HepG2 (cell line): ENCODE results near the gene PHACTR1. TPM values are rescaled to one million over a fixed set of nuclear protein-coding genes. Genes with fewer than 3 reads are reported as not detected.

Source experiments
- ATF7 ChIP-seq, 2 experiments: fragments of 450-650 bp in 1 of 2; sonication (generic) in 1 of 2; formaldehyde crosslinking in 1 of 2; IDR thresholded peaks; 2 replicates each; pipeline versions ENCODE4 v1.4.0 to v1.6.1; 2016 to 2020; ENCODE audit warnings: antibody characterized with exemption in 1 of 2, mild to moderate bottlenecking in 1 of 2, missing genetic modification reagents in 1 of 2
- KDM6A ChIP-seq: IDR thresholded peaks from 2 replicates; pipeline ENCODE4 v1.6.1; 2016; ENCODE audit warnings: low read depth
- MED1 ChIP-seq: sonication (generic); formaldehyde crosslinking; IDR thresholded peaks from 2 replicates; pipeline ENCODE4 v1.4.0; 2020; ENCODE audit warnings: missing genetic modification reagents
- MED8 ChIP-seq: sonication (generic); formaldehyde crosslinking; IDR thresholded peaks from 2 replicates; pipeline ENCODE4 v1.8.1; 2023; ENCODE audit warnings: mild to moderate bottlenecking, missing genetic modification reagents; ENCODE audit not compliant: insufficient replicate concordance
- MEF2D ChIP-seq: sonication (generic); formaldehyde crosslinking; IDR thresholded peaks from 2 replicates; pipeline ENCODE4 v1.5.1; 2020; ENCODE audit warnings: mild to moderate bottlenecking, missing genetic modification reagents
- RAD21 ChIP-seq: fragments of 450-650 bp; formaldehyde crosslinking; IDR thresholded peaks from 2 replicates; pipeline ENCODE4 v1.5.0; 2020; ENCODE audit warnings: mild to moderate bottlenecking
- SP1 ChIP-seq, 2 experiments: fragments of 450-650 bp in 1 of 2; sonication (generic) in 1 of 2; formaldehyde crosslinking in 1 of 2; IDR thresholded peaks; 2 replicates each; pipeline versions ENCODE4 v1.4.0 to v1.6.1; 2016 to 2020; ENCODE audit warnings: missing genetic modification reagents in 1 of 2
- ZBTB21 ChIP-seq: sonication (generic); formaldehyde crosslinking; IDR thresholded peaks from 2 replicates; pipeline ENCODE4 v1.4.0; 2020; ENCODE audit warnings: missing genetic modification reagents
- ZNF136 ChIP-seq: sonication (generic); formaldehyde crosslinking; IDR thresholded peaks from 2 replicates; pipeline ENCODE4 v1.8.1; 2022; ENCODE audit warnings: low read depth, mild to moderate bottlenecking, moderate library complexity, missing genetic modification reagents
- ZNF17 ChIP-seq: sonication (generic); formaldehyde crosslinking; IDR thresholded peaks from 2 replicates; pipeline ENCODE4 v1.5.0; 2020; ENCODE audit warnings: mild to moderate bottlenecking, missing genetic modification reagents
- ZNF264 ChIP-seq: sonication (generic); formaldehyde crosslinking; IDR thresholded peaks from 2 replicates; pipeline ENCODE4 v1.4.0; 2020; ENCODE audit warnings: missing genetic modification reagents
- ZNF282 ChIP-seq: fragments of 450-650 bp; IDR thresholded peaks from 2 replicates; pipeline ENCODE4 v1.6.1; 2018; ENCODE audit not compliant: partially characterized antibody
- ZNF335 ChIP-seq: sonication (generic); formaldehyde crosslinking; IDR thresholded peaks from 2 replicates; pipeline ENCODE4 v1.4.0; 2020; ENCODE audit warnings: missing genetic modification reagents
- ZNF431 ChIP-seq: sonication (generic); formaldehyde crosslinking; IDR thresholded peaks from 2 replicates; pipeline ENCODE4 v1.9.0; 2022; ENCODE audit warnings: missing genetic modification reagents, low read depth, mild to moderate bottlenecking, borderline replicate concordance
- ZNF614 ChIP-seq: IDR thresholded peaks from 2 replicates; pipeline ENCODE4 v1.6.1; 2018; ENCODE audit warnings: missing biosample characterization, missing genetic modification reagents, inconsistent platforms, borderline replicate concordance
- ZNF781 ChIP-seq: sonication (generic); formaldehyde crosslinking; IDR thresholded peaks from 2 replicates; pipeline ENCODE4 v1.5.1; 2020; ENCODE audit warnings: borderline replicate concordance, mild to moderate bottlenecking, missing genetic modification reagents; ENCODE audit errors: not compliant biosample characterization
- polyA plus RNA-seq, 8 experiments: library from polyadenylated mRNA; depleted of rRNA in 3 of 8; stranded (reverse) in 7 of 8; unstranded in 1 of 8; fragments of >200 nt; fragmentation: Illumina TruSeq in 4 of 8; extraction: Trizol in 4 of 8; gene quantifications; 2 replicates each; pipeline versions ENCODE4 v1.2.1 to v1.2.3, GENCODE V29; 2011 to 2016; ENCODE audit warnings: low read depth in 4 of 8, missing spikeins in 1 of 8, mixed read lengths in 1 of 8; ENCODE audit not compliant: insufficient read depth in 1 of 8
- total RNA-seq, 5 experiments: library from RNA; depleted of rRNA; stranded (reverse); fragments of >200 nt; fragmentation: Illumina TruSeq; extraction: Trizol; gene quantifications; 2 replicates each; pipeline ENCODE4 v1.2.3, GENCODE V29; 2016; ENCODE audit warnings: low read depth in 1 of 5
- TF ChIP-seq, protein P1 (sequence below): sonication (generic); formaldehyde crosslinking; IDR thresholded peaks from 2 replicates; pipeline ENCODE4 v1.4.0; 2020; ENCODE audit warnings: low read depth, missing genetic modification reagents
- TF ChIP-seq, protein P2 (sequence below): sonication (generic); formaldehyde crosslinking; IDR thresholded peaks from 2 replicates; pipeline ENCODE4 v1.5.0; 2020; ENCODE audit warnings: mild to moderate bottlenecking, missing genetic modification reagents, borderline replicate concordance
- TF ChIP-seq, protein P3 (sequence below): sonication (generic); formaldehyde crosslinking; IDR thresholded peaks from 2 replicates; pipeline ENCODE4 v1.4.0; 2020; ENCODE audit warnings: missing genetic modification reagents, mild to moderate bottlenecking, borderline replicate concordance
- TF ChIP-seq, protein P4 (sequence below), 2 experiments: sonication (generic) in 1 of 2; formaldehyde crosslinking in 1 of 2; IDR thresholded peaks; 2 replicates each; pipeline versions ENCODE4 v1.5.1 to v1.6.1; 2011 to 2020; ENCODE audit warnings: borderline replicate concordance in 1 of 2, low read depth in 1 of 2, low read length in 1 of 2, mild to moderate bottlenecking in 1 of 2, missing genetic modification reagents in 1 of 2, moderate library complexity in 1 of 2

PHACTR1 gene
- total and polyA plus RNA-seq, 2 of the 13 experiments (the other 11 are each of a cell fraction or from before 2014, with no cell fraction given): 0.09 TPM; not detected in 1

DNA sequence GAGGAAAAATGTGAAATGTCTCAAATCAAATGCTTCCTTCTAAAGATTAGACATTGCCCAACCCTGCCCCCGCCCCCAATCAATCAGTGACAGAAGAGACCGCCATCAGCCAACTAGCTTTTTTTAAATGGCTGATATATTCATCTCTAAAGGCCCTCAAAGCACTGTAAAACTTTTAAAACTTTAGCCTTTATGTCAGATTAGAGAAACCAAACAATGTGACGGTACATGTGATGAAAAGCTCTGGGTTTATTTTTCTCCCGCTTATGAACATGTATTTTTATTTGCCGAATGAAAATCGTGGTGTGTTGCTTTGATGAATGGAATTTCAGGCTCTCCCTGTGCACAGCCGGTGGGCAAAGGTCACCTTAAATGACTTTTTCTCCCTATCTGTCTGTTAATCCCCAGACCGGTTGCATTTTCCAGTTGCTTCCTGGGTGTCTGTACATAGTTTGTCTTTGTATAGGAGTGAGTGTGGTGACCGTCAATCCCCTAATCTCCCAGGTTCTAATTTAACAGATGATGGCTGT is 573.3 kb downstream of the PHACTR1 start (continued):
- TF ChIP-seq, protein P1, sequence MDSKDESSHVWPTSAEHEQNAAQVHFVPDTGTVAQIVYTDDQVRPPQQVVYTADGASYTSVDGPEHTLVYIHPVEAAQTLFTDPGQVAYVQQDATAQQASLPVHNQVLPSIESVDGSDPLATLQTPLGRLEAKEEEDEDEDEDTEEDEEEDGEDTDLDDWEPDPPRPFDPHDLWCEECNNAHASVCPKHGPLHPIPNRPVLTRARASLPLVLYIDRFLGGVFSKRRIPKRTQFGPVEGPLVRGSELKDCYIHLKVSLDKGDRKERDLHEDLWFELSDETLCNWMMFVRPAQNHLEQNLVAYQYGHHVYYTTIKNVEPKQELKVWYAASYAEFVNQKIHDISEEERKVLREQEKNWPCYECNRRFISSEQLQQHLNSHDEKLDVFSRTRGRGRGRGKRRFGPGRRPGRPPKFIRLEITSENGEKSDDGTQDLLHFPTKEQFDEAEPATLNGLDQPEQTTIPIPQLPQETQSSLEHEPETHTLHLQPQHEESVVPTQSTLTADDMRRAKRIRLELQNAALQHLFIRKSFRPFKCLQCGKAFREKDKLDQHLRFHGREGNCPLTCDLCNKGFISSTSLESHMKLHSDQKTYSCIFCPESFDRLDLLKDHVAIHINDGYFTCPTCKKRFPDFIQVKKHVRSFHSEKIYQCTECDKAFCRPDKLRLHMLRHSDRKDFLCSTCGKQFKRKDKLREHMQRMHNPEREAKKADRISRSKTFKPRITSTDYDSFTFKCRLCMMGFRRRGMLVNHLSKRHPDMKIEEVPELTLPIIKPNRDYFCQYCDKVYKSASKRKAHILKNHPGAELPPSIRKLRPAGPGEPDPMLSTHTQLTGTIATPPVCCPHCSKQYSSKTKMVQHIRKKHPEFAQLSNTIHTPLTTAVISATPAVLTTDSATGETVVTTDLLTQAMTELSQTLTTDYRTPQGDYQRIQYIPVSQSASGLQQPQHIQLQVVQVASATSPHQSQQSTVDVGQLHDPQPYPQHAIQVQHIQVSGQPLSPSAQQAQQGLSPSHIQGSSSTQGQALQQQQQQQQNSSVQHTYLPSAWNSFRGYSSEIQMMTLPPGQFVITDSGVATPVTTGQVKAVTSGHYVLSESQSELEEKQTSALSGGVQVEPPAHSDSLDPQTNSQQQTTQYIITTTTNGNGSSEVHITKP (CRISPR knock-in tag): peak; percentile 39; the same call in 1 of the 2 replicates
- TF ChIP-seq ZNF431 (CRISPR knock-in tag) (no peak), ZNF282 (no peak), ZNF264 (CRISPR knock-in tag) (no peak), ZBTB21 (CRISPR knock-in tag) (no peak), ZNF335 (no peak), KDM6A (CRISPR knock-in tag) (peak; percentile 84), MEF2D (CRISPR knock-in tag) (no peak), ZNF136 (CRISPR knock-in tag) (no peak; the same call in 1 of the 2 replicates), SP1 (IDR thresholded peaks at IDR 0.05) (no peak), SP1 (CRISPR knock-in tag; IDR thresholded peaks at IDR 0.05) (0 out of 2 replicates have a peak, but pooled peaks have one; percentile 5), MED8 (CRISPR knock-in tag) (no peak), ATF7 (IDR thresholded peaks at IDR 0.05) (no peak), ATF7 (CRISPR knock-in tag; IDR thresholded peaks at IDR 0.05) (no peak), ZNF614 (CRISPR knock-in tag) (peak; percentile 59; the same call in 1 of the 2 replicates), ZNF781 (CRISPR knock-in tag) (no peak), ZNF17 (CRISPR knock-in tag) (no peak), MED1 (peak; percentile 84), RAD21 (CRISPR knock-in tag) (no peak)
- TF ChIP-seq, protein P2, sequence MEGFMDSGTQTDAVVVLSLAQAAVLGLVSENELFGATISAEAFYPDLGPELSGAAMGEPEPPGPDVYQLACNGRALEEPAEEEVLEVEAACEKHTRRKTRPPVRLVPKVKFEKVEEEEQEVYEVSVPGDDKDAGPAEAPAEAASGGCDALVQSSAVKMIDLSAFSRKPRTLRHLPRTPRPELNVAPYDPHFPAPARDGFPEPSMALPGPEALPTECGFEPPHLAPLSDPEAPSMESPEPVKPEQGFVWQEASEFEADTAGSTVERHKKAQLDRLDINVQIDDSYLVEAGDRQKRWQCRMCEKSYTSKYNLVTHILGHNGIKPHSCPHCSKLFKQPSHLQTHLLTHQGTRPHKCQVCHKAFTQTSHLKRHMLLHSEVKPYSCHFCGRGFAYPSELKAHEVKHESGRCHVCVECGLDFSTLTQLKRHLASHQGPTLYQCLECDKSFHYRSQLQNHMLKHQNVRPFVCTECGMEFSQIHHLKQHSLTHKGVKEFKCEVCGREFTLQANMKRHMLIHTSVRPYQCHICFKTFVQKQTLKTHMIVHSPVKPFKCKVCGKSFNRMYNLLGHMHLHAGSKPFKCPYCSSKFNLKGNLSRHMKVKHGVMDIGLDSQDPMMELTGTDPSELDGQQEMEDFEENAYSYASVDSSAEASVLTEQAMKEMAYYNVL (CRISPR knock-in tag): peak; percentile 94; the same call in 1 of the 2 replicates
- TF ChIP-seq, protein P3, sequence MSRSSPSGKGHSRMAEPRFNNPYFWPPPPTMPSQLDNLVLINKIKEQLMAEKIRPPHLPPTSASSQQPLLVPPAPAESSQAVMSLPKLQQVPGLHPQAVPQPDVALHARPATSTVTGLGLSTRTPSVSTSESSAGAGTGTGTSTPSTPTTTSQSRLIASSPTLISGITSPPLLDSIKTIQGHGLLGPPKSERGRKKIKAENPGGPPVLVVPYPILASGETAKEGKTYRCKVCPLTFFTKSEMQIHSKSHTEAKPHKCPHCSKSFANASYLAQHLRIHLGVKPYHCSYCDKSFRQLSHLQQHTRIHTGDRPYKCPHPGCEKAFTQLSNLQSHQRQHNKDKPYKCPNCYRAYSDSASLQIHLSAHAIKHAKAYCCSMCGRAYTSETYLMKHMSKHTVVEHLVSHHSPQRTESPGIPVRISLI (CRISPR knock-in tag): peak; percentile 78; the same call in 1 of the 2 replicates
- TF ChIP-seq, protein P4, sequence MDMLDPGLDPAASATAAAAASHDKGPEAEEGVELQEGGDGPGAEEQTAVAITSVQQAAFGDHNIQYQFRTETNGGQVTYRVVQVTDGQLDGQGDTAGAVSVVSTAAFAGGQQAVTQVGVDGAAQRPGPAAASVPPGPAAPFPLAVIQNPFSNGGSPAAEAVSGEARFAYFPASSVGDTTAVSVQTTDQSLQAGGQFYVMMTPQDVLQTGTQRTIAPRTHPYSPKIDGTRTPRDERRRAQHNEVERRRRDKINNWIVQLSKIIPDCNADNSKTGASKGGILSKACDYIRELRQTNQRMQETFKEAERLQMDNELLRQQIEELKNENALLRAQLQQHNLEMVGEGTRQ (IDR thresholded peaks at IDR 0.05; ENCODE audit: low read depth, low read length): no peak
- TF ChIP-seq, protein P4 (CRISPR knock-in tag; IDR thresholded peaks at IDR 0.05; ENCODE audit: borderline replicate concordance): no peak
